DLD1 (cell line): ENCODE data around the gene MTCL3.

Experiments
- in situ Hi-C: cut with HindIII; loops from 2 replicates; pipeline ENCODE4 v1.10.0; 2017; ENCODE audit warnings: low sequenced_read_pairs

Gene MTCL3

DNA sequence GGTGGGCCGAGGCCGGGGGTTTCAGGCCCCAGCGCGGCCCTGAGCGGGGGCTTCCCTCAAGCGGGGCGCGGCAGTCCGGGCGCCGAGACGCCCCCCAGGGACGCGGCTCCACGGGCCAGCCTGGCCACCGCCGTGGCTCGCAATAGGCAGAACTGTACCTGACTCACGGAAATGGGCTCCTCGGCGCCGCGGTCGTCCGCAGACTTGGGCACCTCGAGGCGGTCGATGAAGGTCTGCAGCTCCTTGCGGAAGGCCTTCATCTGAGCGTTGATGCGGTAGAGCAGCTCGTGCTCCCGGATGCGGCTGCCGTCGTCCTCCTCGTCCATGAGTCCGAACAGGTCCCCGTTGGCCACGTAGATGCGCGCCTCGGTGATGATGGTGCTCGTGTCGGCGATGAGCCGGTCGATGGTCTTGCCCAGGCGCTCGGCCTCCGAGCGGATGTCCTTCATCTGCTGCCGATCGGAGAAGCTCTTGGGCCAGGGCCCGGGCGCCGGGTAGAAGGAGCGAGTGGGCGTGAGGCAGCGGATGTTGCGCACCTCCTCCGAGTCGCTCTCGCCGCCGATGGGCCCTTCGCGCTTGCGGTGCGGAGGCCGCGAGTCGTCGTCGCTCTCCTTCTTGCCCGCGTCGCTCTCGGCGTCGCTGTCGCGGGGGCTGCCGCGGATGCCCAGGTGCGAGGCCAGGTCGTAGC, 43.9 kb downstream of the MTCL3 start:
- in situ Hi-C loops = no loop called here

GRCh38 chr6:127471379-127472255, 47.5 kb downstream of the MTCL3 start:
- in situ Hi-C loops = no loop called here

GRCh38 chr6:127468936-127469335, 50.2 kb downstream of the MTCL3 start:
- in situ Hi-C loops = no loop called here

DNA sequence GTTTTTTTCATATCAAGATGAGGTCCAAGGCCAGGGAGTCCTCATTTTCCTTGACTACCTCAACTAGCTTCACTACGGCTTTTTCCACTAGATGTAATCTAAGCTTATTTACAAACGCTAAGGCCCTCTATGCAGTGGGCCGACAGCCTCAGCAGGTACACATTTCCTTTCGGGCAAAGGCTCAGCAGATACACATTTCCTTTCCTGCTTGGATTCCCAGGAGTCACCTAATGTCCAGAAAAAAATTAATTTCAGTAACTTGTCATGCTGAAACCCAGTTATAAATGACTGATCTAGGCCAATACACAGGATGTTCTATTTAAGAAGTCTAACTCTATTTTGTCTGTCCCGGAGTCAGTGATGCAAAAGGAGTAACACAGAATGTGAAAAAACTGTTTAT, 52.7 kb downstream of the MTCL3 start:
- in situ Hi-C loops = no loop called here

DNA sequence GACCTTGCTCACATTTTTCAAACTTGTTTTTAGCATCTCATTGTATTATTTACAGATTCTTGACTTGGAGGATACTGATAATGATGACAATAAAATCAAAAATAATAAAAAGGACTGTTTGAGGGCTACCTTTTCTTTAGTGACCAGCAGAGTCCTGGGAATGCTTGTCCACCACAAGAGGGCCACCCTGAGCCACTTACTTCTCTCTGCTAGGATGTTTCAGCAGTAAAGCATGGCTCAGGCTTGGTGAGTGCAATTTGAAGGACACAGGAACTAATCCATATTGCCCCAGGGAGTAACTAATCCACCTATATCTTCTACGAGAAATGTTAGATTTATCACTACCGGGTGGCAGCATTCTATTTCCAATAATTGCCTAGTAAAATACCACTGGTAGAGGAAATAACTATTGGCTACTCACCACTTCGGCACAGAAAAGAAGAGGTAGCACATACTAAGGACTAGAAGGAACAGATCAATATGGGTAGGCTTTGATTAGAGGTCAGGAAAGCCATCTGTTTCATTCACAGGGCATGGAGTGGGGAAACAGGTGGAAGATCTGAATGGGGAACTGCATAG, 54.2 kb downstream of the MTCL3 start:
- in situ Hi-C loops = no loop called here

DNA sequence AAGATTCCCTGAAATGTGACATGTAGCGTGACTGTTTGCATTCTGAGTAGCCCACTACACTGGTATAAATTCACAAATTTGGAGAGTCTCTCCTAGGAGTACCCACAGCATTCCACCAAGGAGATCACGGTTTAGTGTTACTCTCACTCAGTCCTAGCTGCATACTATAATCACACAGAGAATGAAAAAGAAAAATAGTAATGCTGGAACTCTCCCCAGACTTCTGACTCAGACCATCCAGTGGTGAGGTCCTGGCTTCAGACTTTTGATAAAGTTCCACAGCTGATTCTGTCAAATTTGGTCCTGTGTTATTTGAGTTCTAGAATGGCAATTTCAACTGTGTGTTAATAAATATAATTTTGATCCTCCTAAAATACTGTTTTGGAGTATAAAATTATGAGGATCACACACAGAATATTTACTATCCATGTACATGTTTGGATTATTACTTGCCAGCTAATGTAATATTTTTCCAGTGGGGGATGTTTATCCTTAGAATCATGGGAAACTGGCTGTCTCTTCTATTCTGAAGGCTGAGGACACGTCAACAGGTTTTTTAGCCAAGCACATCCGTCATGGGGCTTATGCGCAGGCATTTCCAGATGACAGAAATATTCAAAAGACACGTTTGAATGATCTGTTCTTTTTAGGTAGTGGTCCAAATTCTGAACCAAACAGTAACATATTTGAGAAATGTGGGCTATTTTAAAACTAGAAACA, 54.8 kb downstream of the MTCL3 start:
- in situ Hi-C loops = no loop called here

GRCh38 chr6:127463056-127463455, 56.1 kb downstream of the MTCL3 start:
- in situ Hi-C loops = no loop called here

DNA sequence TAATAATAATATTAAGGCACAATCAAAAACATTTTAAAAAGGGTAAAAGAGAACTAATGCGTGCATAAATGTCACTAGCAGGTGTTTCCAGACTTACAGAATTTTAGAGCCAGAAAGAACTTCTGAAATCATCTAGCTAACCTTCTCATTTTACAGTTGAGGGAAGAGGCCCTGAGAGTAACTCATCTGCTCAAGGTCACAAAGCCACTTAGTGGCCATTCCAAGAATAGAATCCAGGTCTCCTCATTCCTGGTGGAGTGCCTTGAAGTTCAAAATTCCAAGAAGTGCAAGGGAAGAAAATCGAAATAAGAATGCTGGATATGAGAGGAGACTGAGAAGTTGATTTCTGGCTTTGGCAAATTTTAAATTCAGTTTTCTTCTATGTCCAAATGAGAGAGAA, 56.8 kb downstream of the MTCL3 start:
- in situ Hi-C loops = no loop called here

DNA sequence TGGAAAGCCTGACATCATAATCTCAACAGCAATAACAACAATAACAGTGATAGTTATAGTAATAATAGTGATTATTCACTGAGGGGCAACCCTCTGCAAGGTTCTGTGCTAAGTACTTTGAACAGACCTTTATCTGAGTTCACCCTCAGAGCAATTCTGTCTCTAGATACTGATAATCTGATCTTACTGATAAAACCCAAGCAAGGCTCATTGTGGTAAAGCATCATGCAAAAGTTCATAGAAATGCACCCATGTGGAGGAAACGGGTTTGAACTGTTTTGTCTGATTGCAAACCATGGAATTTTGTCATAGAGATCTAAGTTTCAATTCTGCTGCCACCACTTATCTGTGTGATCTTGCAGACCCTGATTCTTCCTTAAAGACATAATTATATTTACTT, 58.7 kb downstream of the MTCL3 start:
- in situ Hi-C loops = no loop called here

DNA sequence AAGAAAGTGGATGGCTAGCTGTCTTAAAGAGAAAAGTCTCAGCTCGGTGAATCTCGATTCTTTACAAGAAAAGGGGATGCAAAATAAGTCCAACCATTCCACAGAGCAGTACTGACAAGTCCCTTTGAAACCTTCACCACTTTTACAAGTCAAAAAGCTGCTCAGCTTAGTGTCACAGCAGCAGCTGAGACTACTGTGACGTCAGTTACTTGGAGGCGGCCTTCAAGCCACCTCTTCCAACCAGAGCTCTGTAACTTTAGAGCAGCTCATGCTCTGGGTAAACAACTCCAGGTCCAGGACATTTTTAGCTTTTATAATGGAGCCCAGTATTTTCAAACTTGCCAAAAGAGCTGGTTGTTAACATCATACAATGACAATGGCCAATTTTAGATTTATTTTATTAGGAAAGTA, 59.9 kb downstream of the MTCL3 start, which contains the start of gene KIAA0408:
Gene KIAA0408, minus strand, starts transcription at position 159 of the 411 bp plus-strand sequence. CDS start 5,408 bp downstream, outside the sequence.
- in situ Hi-C loops = no loop called here

DNA sequence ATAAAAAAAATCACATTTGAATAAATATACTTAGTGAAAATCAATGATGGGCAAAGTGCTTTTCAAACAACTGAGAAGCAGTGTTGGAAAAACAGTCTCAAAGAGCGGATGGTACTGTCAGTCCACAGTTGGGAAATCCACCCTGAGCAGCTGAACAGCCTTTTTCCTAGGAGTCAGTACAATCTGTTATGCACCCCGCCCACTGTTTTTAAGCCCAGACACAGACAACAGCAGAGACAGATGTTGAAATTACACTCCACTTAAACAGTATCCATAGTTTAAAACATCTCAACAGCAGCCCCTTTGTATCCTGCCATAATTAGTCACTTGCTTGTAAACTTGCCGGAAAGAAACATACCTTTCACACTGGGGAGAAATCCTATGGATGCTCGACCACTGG, 60.3 kb downstream of the MTCL3 start:
- in situ Hi-C loops = no loop called here

- in situ Hi-C loops = no loop called here
Measured at GRCh38 chr6:127458222-127458621, 60.9 kb downstream of the MTCL3 start.

DNA sequence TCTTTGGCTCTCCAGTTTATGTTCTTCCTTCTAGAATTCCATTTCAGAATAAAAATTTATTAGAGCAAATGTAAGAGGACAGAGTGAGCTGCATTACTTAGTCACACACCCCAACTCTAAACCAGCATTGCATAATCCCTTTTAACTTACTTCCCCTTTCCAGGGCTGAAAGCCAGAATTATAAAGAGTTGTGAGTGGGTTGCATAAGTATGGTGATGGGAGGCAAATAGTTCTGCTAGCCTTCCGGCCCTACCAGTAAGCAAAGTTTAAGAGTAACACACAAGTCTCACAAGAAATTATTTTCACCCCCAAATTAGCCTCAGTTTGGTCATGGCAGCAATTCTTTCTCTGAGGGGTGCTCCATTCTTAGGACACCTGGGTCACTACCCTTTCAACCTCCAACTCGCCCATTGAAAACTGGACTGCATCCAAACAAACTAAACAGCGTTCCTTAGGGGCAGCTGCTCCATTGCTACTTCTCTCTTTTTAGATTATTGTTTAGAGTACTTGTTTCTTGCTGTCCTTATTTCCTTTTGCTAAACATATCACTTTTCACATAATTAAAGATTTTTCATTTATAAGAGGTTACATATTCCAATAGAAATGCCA, 61.6 kb downstream of the MTCL3 start:
- in situ Hi-C loops = no loop called here

- in situ Hi-C loops = no loop called here
Measured at GRCh38 chr6:127456465-127456864, 62.7 kb downstream of the MTCL3 start.

DNA sequence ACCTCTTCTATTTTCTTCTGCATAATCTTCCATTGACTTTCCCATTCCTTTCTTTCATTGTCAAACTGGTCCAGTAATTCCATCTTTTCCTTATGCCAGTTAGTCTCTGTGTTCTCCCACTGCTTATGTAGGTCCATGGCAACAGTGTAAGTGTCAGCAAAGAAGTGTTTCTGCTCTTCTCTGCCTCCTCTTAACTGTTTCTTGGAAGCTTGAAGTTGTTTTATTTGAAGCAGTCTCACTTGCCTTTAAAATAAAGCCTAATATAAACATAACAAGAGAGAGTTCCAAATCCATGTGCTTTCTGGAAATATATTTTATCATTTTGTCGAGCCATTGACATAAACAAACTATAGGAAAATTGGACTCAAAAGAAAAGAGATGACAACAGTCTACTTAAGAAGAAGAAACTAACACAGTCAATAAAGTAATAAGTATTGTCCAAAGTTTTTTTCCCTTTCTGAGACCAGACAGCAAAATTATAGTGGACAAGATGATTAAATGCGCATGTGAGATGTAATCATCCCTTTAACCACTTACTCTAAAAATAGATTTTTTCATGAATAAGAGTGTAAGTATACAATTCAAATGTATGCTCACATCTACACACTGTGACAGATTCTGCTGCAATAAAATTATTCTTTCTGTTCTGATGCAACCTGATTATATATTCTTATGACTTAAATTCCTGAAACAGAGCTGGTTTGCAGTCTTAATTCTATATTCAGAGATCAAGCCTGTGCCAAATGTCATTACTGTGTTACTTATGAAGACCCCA, 65.1 kb downstream of the MTCL3 start:
- in situ Hi-C loops = no loop called here

DNA sequence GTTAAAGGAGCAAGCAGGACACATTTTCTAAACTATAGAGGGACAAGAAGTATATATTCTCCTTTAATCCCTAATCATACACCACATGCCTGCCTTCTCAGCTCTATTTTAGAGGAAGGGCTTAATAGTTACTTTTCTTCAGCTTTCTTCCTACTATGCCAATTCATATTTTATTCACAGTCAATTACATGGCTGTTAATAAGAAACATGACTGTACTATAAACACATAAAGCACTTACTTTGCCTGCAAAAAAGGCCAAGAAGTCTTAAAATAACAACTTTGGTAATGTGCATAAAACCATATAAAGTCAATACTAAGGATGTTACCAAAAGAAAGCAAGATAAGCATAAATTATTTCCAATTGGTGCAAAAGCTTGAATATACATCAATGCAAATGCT, 66.3 kb downstream of the MTCL3 start:
- in situ Hi-C loops = no loop called here

DNA sequence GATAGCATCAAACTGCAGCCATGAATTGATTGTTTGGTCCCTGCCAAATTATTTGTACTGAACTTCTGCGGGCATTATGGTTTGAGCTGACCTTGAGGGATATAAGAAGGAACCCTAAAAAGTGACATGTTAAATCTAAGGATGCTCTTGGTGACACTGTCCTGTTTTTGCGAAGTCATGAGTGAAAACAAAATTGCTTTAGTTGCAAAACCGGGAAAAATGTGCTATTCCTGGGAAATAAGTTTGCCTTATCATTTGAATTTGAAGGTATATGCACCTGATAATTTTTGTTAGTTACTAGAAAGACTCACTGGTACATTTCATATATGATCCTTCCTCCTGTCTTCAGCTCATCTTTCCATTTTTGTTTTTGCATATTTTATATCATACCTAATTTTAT, 67.7 kb downstream of the MTCL3 start:
- in situ Hi-C loops = no loop called here

GRCh38 chr6:127447780-127448179, 71.4 kb downstream of the MTCL3 start:
- in situ Hi-C loops = no loop called here

DNA sequence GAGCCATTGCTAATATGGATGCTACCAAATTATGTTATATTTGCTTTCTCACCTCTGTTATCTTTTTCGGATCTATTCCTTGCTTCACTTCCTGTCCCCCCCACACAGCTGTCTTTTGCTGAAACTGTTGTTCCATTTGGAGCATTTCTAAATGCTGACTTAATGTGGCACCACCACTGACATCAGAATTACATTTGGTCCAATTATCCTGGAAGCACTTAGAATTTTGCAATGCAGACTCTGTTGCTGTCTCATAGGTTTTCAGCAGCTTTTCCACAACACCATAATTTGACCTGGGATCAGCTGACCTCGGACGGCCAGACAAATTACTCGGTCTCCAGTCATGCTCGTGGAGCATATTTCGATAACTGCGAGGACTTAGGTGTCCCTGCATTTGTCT, 72.8 kb downstream of the MTCL3 start:
- in situ Hi-C loops = no loop called here

DNA sequence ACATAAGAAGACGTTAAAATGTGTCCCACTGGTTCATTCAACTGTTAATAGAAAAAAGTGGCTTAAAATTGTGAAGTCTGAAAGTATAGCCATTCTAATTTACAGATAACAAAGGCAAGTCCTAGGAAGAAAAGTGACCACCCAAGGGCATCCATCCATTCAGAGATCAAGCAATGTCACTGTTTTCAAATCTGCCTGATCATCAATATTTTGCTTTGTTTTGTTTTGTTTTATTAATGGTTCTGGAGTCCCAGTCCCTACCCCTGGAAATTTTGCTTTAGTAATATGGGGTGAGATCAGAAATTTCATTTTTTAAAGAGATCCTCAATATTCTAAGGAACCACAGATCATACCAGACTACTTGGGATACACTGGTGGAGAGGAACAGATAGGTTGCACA, 77.3 kb downstream of the MTCL3 start:
- in situ Hi-C loops = no loop called here
